ENCODE measurements around the gene ABCA13.

- TF ChIP-seq CTCF (IDR thresholded peaks at IDR 0.05; ENCODE audit: insufficient read depth, low read length) (no peak), POLR2AphosphoS5 (IDR thresholded peaks at IDR 0.05; ENCODE audit: low read depth) (no peak)
Measured at GRCh38 chr7:48366096-48366495, 194.8 kb downstream of the ABCA13 start.
